GM21390 (cell line): ENCODE results near the gene PRDM16.
"Not testable (repeated sequence)": the region's sequence is repeated elsewhere in the genome, so short reads cannot be mapped to it uniquely, and the experiment has no call there.

ENCODE experiments used
- ATAC-seq: cut with Tn5 transposase; IDR thresholded peaks from one replicate; pipeline ENCODE4 v1.9.1; 2021; ENCODE audit not compliant: unreplicated experiment

Gene PRDM16

DNA sequence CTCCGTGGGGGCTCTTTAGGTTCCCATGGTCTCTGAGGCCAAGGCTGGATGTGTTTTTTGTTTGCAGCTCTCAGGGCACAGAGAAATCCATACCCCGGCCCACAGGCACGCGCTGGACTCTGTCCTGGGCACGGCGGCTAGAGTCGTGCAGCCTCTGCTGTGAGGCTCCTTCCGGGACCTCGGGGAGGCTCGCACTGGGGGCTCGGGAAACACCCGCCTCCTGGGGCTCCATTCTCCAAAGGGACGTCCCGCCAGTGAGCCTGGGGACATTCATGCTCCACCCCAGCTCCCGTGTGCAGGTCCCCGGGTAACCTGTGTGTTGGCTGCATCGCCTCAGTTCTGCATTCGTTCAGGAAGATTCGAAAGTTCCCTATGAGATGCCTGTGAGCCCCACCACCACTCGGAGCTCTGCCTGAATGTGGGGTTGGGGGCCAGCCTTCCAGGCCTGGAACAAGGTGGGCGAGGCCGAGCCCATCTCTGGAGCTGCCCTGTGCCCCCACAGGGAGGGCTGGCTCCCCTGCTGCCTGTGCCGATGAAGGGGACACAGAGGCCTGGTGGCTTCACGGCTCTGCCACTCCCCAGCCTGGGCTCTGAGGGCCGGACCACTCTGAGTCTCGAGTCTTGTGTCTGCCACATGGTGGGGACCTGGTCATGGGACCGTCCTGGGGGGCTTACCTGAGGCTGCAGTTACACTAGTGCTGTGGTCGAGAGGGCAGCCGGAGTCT lies 203.5 kb downstream of the PRDM16 start:
- no peak for ATAC-seq

GRCh38 chr1:3273447-3273846 lies 204.4 kb downstream of the PRDM16 start:
- ATAC-seq, result no peak

DNA sequence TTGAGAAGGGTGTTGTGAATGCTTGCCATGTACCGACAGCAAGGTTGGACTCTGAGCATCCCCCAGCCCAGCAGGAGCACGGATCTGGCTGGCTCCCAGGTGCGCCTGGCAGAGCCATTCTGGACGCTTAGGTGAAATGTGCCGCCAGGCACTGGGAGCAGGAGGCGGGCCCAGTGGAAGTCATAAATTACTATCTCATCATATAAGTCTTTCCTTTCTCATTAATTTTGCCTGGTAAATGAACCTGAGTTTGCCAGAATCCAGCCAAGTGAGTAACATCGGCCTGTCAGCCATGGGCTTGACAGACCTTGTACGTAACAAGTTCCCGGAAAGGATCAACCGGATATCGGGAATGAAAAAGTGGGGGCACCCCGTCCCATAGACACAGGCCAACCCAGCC lies 206.0 kb downstream of the PRDM16 start:
- no peak for ATAC-seq

- ATAC-seq, result no peak
Measured at GRCh38 chr1:3275471-3276340, 206.7 kb downstream of the PRDM16 start.

GRCh38 chr1:3276341-3276800 lies 207.4 kb downstream of the PRDM16 start:
- ATAC-seq, result no peak

DNA sequence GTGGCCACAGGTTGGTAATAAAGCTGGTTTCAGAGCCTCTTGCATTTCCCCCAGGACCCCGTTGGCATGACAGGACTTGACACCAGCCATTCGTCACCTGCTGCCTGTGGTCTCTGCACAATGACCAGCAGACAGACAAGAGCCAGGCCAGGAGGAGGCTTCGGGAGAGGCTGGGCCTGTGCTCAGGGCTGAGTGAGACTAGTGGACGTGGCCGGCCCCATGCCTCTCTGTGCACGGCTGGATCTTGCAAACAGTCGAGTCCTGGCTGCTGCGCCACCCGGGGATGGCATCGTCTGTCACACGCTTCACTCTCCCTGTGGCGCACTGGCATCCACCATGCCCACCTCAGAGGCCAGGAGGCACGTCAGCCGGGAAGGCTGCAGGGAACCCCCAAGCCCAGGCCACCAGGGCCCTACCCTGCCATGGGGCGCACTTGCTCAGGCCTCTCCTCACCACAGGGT lies 208.0 kb downstream of the PRDM16 start:
- ATAC-seq, result no peak

- ATAC-seq, result no peak
Measured at GRCh38 chr1:3277623-3278022, 208.6 kb downstream of the PRDM16 start.

- ATAC-seq, result no peak
Measured at GRCh38 chr1:3278416-3279181, 209.6 kb downstream of the PRDM16 start.

- no peak for ATAC-seq
Measured at GRCh38 chr1:3279182-3279470, 210.1 kb downstream of the PRDM16 start.

DNA sequence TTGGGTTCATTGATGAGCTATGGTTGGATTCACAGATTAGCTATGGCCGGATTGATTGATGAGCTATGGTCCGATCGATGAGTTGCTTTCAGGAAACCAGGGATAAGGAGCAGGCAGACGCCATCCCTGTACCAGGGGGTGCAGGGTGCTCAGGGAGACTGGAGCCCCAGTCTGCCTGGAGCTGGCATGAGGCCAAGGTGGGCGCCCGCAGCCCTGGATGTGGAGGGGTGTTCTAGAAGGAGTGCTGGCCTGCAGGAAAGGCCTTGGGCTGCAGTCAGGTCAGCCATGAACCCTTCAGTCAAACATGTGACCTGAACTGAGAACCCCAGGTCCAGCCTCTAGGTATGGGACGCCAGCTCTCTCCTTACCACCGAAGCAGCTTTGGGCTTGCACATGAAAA lies 212.7 kb downstream of the PRDM16 start:
- no peak for ATAC-seq

DNA sequence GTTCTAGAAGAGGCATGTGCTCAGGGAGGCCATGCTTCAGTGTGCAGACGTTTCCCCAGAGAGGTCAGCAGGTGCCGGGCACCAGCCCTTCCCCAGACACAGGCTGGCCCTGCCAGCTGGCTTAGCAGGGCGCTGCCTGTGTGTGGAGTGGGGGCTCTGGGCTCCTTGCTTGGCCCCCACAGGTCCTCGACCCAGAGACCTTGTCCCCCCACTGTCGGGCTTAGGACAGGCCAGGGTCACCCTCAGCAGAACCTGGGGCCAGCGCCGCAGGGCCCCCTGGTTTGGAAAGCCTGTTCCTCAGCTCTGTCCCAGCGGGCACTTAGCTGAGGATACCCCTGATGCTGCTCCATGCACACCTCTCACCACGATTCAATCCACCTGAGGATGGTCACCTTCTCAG lies 213.2 kb downstream of the PRDM16 start:
- no peak for ATAC-seq

GRCh38 chr1:3282656-3283430 lies 213.8 kb downstream of the PRDM16 start:
- no peak for ATAC-seq

DNA sequence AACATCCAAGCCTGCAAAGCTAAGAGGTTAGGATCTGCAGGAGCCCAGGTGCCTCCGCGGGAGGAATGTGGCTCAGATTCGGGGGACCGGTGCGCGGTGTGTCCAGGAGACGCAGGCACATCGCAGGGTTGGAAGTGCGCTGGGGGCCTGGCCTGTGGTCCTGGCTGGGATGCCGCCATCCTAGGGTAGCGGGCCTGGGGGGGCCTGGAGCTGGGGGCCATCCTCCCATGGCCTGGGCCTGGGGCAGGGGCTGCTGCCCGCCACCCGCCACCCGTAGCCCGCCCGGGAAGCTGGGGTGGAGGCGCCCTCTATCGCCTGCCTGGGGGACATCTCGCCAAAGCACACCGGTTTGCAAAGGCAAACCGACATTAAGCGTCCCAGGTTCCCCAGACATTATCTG lies 214.8 kb downstream of the PRDM16 start:
- ATAC-seq, result no peak

GRCh38 chr1:3284691-3285090 lies 215.7 kb downstream of the PRDM16 start:
- ATAC-seq, result no peak

DNA sequence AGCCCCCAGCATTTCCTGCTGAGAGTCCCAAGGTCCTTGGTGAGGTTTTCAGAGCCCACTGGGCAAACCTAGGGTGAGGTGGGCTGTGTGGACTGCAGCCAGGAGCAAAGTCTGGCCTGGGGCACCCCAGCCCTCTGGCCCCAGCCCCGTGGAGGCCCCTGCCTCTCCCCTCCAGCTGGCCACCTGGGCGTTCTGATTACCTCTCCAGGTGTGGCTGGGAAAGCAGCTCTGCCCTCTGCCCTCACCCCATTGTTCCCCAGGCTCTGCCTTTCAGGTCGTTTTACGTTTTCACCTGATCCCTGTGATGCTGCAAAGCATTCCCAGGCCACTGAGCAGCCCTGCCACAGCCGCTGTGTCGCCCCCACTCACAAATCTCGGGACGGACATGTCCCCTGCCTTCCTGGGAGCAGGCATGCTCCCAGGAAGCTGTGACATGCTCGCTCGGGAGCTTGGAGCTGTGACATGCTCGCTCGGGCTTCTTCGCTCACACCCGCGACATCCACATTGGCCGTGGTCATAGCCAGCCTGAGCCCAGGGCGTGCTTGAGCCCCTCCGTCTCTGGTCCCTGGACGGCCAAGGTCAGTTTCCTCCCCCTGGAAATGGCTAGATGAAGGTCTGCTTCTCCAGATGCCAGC lies 216.2 kb downstream of the PRDM16 start:
- no peak for ATAC-seq

DNA sequence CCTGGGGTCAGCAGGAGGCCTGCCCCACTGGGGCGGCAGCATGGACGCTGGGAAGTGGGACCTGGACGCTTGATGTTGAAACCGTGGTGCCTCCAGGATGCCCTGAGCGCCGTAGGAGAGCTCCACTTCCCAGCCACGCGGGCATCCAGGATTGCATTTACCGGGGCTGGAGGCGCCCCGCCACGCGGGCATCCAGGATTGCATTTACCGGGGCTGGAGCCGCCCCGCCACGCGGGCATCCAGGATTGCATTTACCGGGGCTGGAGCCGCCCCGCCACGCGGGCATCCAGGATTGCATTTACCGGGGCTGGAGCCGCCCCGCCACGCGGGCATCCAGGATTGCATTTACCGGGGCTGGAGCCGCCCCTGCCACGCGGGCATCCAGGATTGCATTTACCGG lies 218.1 kb downstream of the PRDM16 start:
- not testable (repeated sequence) for ATAC-seq

- no peak for ATAC-seq
Measured at GRCh38 chr1:3287656-3288160, 218.7 kb downstream of the PRDM16 start.

- no peak for ATAC-seq
Measured at GRCh38 chr1:3289502-3289901, 220.5 kb downstream of the PRDM16 start.

- ATAC-seq, result no peak
Measured at GRCh38 chr1:3290438-3290837, 221.4 kb downstream of the PRDM16 start.

DNA sequence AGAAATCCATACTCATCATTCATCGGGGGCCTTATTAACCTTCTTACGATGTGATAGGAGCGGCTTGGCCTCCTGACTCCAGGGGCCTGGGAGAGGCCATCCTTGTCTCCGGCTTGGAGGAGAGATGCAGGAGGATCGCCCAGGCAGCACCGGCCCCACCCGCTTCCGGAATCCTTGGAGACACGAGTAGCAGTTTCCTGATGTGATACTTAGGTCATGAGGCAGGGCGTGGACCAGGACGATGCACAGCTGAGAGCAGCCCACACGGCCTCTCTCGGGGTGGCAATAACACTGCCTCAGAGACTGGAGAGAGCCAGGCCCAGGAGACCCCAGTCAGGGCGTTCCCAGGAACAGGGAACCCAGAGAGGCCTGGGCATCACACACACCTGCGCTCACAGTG lies 221.9 kb downstream of the PRDM16 start:
- no peak for ATAC-seq
